NT2/D1 (cell line): ENCODE measurements around the gene C1orf116.

Experiments
- SUZ12 ChIP-seq: IDR thresholded peaks from 2 replicates; pipeline ENCODE4 v1.6.1; 2011; ENCODE audit not compliant: insufficient read length, insufficient read depth; ENCODE audit errors: extremely low read depth
- YY1 ChIP-seq: IDR thresholded peaks from 2 replicates; pipeline ENCODE4 v1.6.1; 2011; ENCODE audit not compliant: insufficient read length, insufficient read depth
- ZNF274 ChIP-seq: IDR thresholded peaks from 2 replicates; pipeline ENCODE4 v1.6.1; 2011; ENCODE audit warnings: mild to moderate bottlenecking, low read depth, low read length

- TF ChIP-seq YY1, result no peak
- TF ChIP-seq SUZ12, result no peak
- no peak for TF ChIP-seq ZNF274
Measured at GRCh38 chr1:207040181-207040533, 7.6 kb upstream of the C1orf116 start.
